GM12872 (cell line): Measurements from ENCODE around the gene CD36.

Source experiments
- TF ChIP-seq, protein P1 (sequence below): IDR thresholded peaks from 3 replicates; pipeline ENCODE4 v1.5.1; 2011; ENCODE audit warnings: low read depth, mild to moderate bottlenecking, low read length, moderate library complexity; ENCODE audit not compliant: insufficient read depth

Gene CD36

GRCh38 chr7:80722616-80723195, 84.3 kb downstream of the CD36 start:
- TF ChIP-seq, protein P1, sequence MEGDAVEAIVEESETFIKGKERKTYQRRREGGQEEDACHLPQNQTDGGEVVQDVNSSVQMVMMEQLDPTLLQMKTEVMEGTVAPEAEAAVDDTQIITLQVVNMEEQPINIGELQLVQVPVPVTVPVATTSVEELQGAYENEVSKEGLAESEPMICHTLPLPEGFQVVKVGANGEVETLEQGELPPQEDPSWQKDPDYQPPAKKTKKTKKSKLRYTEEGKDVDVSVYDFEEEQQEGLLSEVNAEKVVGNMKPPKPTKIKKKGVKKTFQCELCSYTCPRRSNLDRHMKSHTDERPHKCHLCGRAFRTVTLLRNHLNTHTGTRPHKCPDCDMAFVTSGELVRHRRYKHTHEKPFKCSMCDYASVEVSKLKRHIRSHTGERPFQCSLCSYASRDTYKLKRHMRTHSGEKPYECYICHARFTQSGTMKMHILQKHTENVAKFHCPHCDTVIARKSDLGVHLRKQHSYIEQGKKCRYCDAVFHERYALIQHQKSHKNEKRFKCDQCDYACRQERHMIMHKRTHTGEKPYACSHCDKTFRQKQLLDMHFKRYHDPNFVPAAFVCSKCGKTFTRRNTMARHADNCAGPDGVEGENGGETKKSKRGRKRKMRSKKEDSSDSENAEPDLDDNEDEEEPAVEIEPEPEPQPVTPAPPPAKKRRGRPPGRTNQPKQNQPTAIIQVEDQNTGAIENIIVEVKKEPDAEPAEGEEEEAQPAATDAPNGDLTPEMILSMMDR = no peak

- TF ChIP-seq, protein P1 = no peak
Measured at GRCh38 chr7:80724249-80724871, 85.9 kb downstream of the CD36 start.

GRCh38 chr7:80725181-80725611, 86.8 kb downstream of the CD36 start:
- TF ChIP-seq, protein P1 = no peak
